GM12801 (cell line): ENCODE results near the gene FLNC.

Experiments
- TF ChIP-seq, protein P1 (sequence below): IDR thresholded peaks from one replicate; pipeline ENCODE4 v1.5.1; 2011; ENCODE audit warnings: control low read depth; ENCODE audit not compliant: insufficient read length; ENCODE audit errors: extremely low read depth

FLNC gene

DNA sequence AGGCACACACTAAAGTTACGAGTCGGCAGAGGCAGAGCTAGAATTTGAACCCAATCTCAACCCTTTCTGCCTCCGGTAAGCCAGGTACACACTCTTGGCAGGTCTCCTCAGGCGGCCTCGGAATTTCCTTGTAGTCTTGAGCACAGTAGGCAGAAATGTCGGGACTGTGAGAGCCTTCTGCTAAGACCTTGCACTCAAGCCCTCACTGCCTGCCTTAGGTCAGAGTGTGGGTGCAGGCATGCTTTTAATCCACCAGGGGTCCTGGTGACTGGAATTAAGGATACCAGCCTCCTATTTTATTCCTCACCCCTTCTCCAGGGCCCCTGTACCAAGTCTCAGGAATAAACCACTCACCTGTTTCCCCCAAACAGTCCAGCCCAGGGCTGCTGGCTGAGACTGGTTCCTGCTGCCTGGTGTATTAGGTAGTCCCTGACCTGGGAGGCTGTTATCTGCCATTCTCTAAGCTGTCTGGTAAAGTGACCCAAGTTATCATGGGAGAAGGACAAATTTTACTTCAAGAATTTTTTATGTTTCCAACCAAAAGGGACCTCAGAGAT lies 33.3 kb downstream of the FLNC start:
- TF ChIP-seq, protein P1, sequence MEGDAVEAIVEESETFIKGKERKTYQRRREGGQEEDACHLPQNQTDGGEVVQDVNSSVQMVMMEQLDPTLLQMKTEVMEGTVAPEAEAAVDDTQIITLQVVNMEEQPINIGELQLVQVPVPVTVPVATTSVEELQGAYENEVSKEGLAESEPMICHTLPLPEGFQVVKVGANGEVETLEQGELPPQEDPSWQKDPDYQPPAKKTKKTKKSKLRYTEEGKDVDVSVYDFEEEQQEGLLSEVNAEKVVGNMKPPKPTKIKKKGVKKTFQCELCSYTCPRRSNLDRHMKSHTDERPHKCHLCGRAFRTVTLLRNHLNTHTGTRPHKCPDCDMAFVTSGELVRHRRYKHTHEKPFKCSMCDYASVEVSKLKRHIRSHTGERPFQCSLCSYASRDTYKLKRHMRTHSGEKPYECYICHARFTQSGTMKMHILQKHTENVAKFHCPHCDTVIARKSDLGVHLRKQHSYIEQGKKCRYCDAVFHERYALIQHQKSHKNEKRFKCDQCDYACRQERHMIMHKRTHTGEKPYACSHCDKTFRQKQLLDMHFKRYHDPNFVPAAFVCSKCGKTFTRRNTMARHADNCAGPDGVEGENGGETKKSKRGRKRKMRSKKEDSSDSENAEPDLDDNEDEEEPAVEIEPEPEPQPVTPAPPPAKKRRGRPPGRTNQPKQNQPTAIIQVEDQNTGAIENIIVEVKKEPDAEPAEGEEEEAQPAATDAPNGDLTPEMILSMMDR, result no peak

DNA sequence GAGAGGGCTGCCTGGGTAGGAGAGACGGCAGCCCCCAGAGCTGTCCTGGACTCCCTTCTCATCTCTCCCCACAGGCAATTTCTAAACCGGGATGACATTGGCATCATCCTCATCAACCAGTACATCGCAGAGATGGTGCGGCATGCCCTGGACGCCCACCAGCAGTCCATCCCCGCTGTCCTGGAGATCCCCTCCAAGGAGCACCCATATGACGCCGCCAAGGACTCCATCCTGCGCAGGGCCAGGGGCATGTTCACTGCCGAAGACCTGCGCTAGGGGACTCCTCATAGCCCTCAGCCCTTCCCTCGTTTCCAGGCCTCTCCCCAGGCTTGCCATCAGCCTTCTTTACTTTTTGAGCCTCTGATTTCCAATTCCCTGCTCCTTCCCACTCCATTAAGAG lies 35.1 kb downstream of the FLNC start:
- TF ChIP-seq, protein P1, result no peak

DNA sequence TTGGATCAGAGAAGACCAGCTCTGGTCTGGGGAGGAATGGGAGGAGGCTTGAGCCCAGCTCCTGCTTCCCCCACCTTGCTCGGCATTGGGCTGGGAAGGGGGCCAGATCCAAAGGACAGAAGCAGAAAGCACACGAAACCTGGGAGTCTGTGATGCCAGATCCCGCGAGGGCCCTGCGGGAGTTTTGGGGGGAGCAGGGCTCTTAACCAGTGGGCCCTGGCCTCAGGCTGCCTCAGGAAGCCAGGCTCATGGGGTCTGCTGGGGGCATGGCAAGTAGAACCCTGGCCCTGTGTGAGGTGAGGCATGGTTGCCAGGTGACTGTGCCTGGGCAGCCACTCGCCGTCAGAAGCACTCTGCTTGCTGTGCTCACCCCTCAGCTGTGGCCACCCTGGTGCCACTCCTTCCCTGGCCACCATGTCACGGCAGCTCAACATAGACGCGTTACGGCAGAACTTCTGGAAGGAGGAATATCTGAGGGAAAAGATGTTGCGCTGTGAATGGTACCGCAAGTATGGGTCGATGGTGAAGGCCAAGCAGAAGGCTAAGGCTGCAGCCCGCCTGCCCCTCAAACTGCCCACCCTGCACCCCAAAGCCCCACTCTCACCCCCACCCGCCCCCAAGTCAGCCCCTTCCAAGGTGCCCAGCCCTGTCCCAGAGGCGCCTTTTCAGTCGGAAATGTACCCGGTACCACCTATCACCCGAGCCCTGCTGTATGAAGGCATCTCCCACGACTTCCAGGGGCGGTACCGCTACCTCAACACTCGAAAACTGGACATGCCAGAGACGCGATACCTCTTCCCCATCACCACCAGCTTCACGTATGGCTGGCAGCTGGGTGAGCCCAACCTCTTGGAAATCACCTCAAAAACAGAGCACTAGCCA lies 36.0 kb downstream of the FLNC start:
- TF ChIP-seq, protein P1, result no peak

GRCh38 chr7:128867241-128867640 lies 37.0 kb downstream of the FLNC start:
- TF ChIP-seq, protein P1, result no peak

GRCh38 chr7:128867842-128868623 lies 37.8 kb downstream of the FLNC start:
- TF ChIP-seq, protein P1, result no peak

GRCh38 chr7:128868624-128869137 lies 38.5 kb downstream of the FLNC start:
- TF ChIP-seq, protein P1, result no peak
